Measurements from ENCODE around the gene BTBD6.

The BTBD6 gene

GRCh38 chr14:105215602-105216001 lies 32.7 kb upstream of the BTBD6 start:
- no peaks in the 10 kb centered on the region for H3K79me2 ChIP-seq (ENCODE audit: insufficient read depth, low read depth)
- no peaks in the 10 kb centered on the region for H3K27me3 ChIP-seq (ENCODE audit: insufficient read depth, low read depth)
- no peak overlapping the region for H2AFZ ChIP-seq (ENCODE audit: low read depth)
- H3K4me1 ChIP-seq (ENCODE audit: low read depth, poor library complexity, severe bottlenecking), result no peaks in the 10 kb centered on the region
- H4K20me1 ChIP-seq (ENCODE audit: insufficient read depth), result no peaks in the 10 kb centered on the region
- H3K36me3 ChIP-seq (ENCODE audit: insufficient read depth), result no peaks in the 10 kb centered on the region
- no peak overlapping the region for H3K4me3 ChIP-seq (IDR thresholded peaks at IDR 0.05; ENCODE audit: insufficient read depth, low read depth, low read length)
- TF ChIP-seq, protein P1, sequence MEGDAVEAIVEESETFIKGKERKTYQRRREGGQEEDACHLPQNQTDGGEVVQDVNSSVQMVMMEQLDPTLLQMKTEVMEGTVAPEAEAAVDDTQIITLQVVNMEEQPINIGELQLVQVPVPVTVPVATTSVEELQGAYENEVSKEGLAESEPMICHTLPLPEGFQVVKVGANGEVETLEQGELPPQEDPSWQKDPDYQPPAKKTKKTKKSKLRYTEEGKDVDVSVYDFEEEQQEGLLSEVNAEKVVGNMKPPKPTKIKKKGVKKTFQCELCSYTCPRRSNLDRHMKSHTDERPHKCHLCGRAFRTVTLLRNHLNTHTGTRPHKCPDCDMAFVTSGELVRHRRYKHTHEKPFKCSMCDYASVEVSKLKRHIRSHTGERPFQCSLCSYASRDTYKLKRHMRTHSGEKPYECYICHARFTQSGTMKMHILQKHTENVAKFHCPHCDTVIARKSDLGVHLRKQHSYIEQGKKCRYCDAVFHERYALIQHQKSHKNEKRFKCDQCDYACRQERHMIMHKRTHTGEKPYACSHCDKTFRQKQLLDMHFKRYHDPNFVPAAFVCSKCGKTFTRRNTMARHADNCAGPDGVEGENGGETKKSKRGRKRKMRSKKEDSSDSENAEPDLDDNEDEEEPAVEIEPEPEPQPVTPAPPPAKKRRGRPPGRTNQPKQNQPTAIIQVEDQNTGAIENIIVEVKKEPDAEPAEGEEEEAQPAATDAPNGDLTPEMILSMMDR (conservative IDR thresholded peaks at IDR 0.05; ENCODE audit: low read depth, low read length), result no peak
- no peak overlapping the region for H3K9ac ChIP-seq
- no peak overlapping the region for H3K27ac ChIP-seq
- no peak overlapping the region for H3K4me2 ChIP-seq

- Histone ChIP-seq H3K4me3 (IDR thresholded peaks at IDR 0.05; ENCODE audit: insufficient read depth, low read depth, low read length) (no peak overlapping the region), H3K27ac (no peak overlapping the region), H3K9ac (no peak overlapping the region), H3K4me1 (ENCODE audit: low read depth, poor library complexity, severe bottlenecking) (no peaks in the 10 kb centered on the region), H3K79me2 (ENCODE audit: insufficient read depth, low read depth) (no peaks in the 10 kb centered on the region), H3K27me3 (ENCODE audit: insufficient read depth, low read depth) (no peaks in the 10 kb centered on the region), H4K20me1 (ENCODE audit: insufficient read depth) (no peaks in the 10 kb centered on the region), H3K36me3 (ENCODE audit: insufficient read depth) (no peaks in the 10 kb centered on the region), H3K4me2 (no peak overlapping the region), H2AFZ (ENCODE audit: low read depth) (no peak overlapping the region)
- TF ChIP-seq, protein P1 (conservative IDR thresholded peaks at IDR 0.05; ENCODE audit: low read depth, low read length), result no peak
These were observed 31.7 kb upstream of the BTBD6 start for GRCh38 chr14:105216490-105217247.

DNA sequence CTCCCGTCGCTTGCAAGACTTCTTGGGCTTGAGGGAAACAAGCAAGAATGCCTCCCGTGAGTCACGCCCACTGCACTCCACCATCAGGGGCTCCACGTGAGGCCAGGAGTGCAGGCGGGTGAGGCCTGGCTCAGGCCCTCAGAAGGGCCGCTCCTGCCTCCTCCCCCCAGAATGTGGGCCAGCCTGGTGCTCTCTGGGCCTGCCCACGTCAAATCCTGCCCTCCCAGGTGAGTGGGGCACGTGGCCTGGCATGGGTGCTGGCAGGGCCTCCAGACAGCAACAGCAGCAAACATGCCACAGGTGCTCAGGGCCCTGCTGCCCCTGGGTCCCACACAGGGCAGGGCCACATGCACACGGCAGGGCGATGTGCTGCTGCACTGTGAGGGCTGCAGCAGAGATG lies 30.6 kb upstream of the BTBD6 start:
- no peak overlapping the region for H3K4me2 ChIP-seq
- H3K79me2 ChIP-seq (ENCODE audit: insufficient read depth, low read depth), result no peaks in the 10 kb centered on the region
- TF ChIP-seq, protein P1 (conservative IDR thresholded peaks at IDR 0.05; ENCODE audit: low read depth, low read length), result no peak
- no peaks in the 10 kb centered on the region for H3K36me3 ChIP-seq (ENCODE audit: insufficient read depth)
- H3K4me3 ChIP-seq (IDR thresholded peaks at IDR 0.05; ENCODE audit: insufficient read depth, low read depth, low read length), result no peak overlapping the region
- no peaks in the 10 kb centered on the region for H3K27me3 ChIP-seq (ENCODE audit: insufficient read depth, low read depth)
- H3K27ac ChIP-seq, result no peak overlapping the region
- H2AFZ ChIP-seq (ENCODE audit: low read depth), result no peak overlapping the region
- H4K20me1 ChIP-seq (ENCODE audit: insufficient read depth), result no peaks in the 10 kb centered on the region
- no peaks in the 10 kb centered on the region for H3K4me1 ChIP-seq (ENCODE audit: low read depth, poor library complexity, severe bottlenecking)
- no peak overlapping the region for H3K9ac ChIP-seq

- no peaks in the 10 kb centered on the region for H4K20me1 ChIP-seq (ENCODE audit: insufficient read depth)
- no peaks in the 10 kb centered on the region for H3K4me1 ChIP-seq (ENCODE audit: low read depth, poor library complexity, severe bottlenecking)
- H3K9ac ChIP-seq, result no peak overlapping the region
- no peak overlapping the region for H3K4me2 ChIP-seq
- no peaks in the 10 kb centered on the region for H3K79me2 ChIP-seq (ENCODE audit: insufficient read depth, low read depth)
- TF ChIP-seq, protein P1 (conservative IDR thresholded peaks at IDR 0.05; ENCODE audit: low read depth, low read length), result no peak
- H3K4me3 ChIP-seq (IDR thresholded peaks at IDR 0.05; ENCODE audit: insufficient read depth, low read depth, low read length), result no peak overlapping the region
- H2AFZ ChIP-seq (ENCODE audit: low read depth), result no peak overlapping the region
- H3K27ac ChIP-seq, result no peak overlapping the region
- no peaks in the 10 kb centered on the region for H3K36me3 ChIP-seq (ENCODE audit: insufficient read depth)
- no peaks in the 10 kb centered on the region for H3K27me3 ChIP-seq (ENCODE audit: insufficient read depth, low read depth)
These were observed 29.7 kb upstream of the BTBD6 start for GRCh38 chr14:105218611-105219010.
